ENCODE results near the gene CYP11A1. TPM values are rescaled to one million over a fixed set of nuclear protein-coding genes. Genes with fewer than 3 reads are reported as not detected.

CYP11A1 gene
- total and polyA plus RNA-seq, 2 donors (not counting 1 experiment from before 2014, with no cell fraction given), result not detected

DNA sequence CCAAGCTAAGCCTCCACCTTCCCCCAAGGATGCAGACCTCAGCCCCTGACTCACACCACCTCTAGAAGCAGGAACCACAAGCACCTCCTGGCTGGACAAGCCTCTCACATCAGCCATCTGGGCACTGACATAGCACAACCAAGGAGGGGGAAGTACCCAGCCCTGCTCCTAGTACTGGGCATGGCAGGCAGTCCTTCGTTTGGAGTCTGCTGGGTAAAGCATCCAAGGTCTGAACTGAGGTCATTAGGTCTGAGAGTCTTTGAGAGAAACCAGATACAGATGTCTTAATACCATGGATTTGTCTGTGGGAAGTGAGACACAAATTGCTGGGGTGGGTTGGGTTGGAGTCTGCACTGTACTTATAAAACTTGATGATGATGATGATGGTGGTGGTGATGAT is 69.6 kb downstream of the CYP11A1 start:
- intact Hi-C loops (cut with micrococcal nuclease), result no loop called here
- Histone ChIP-seq H3K4me3 (ENCODE audit: control extremely low read depth in 1 of 5, extremely low read depth in 1 of 5, insufficient read depth in 1 of 5, low read depth in 2 of 5, low read length in 4 of 5) (no peak overlapping the region), H3K79me2 (ENCODE audit: control insufficient read depth, insufficient read depth, low read length) (no peaks in the 10 kb centered on the region), H3K36me3 (replicated peaks in 1 of 2; ENCODE audit: control extremely low read depth in 1 of 2, control insufficient read depth in 1 of 2, extremely low read depth in 1 of 2, insufficient read depth in 2 of 2, low read length in 1 of 2) (no peaks in the 10 kb centered on the region), H3K9ac (ENCODE audit: low read length) (no peak overlapping the region), H3K4me1 (ENCODE audit: control insufficient read depth in 2 of 2, insufficient read depth in 2 of 2, low read length in 2 of 2) (no peaks in the 10 kb centered on the region), H3K27me3 (replicated peaks in 1 of 4; ENCODE audit: control extremely low read depth in 1 of 4, control insufficient read depth in 3 of 4, insufficient read depth in 4 of 4, low read length in 3 of 4) (peaks cover 0 to 25% (median 4%) of the 10 kb centered on the region in 4 experiments), H2AFZ (ENCODE audit: insufficient read depth, low read depth, low read length, poor library complexity, severe bottlenecking) (no peak overlapping the region), H4K20me1 (ENCODE audit: control insufficient read depth, insufficient read depth, low read length, poor library complexity, severe bottlenecking) (no peaks in the 10 kb centered on the region), H3K9me3 (ENCODE audit: control extremely low read depth in 1 of 3, control insufficient read depth in 2 of 3, insufficient read depth in 1 of 3, low read length in 2 of 3) (peaks cover 0 to 2% (median 0%) of the 10 kb centered on the region in 3 donors), H3K4me2 (replicated peaks; ENCODE audit: low read depth, low read length, poor library complexity, severe bottlenecking) (no peak overlapping the region), H3K27ac (ENCODE audit: low read length in 2 of 2) (no peak overlapping the region)
- Mint-ChIP-seq H3K4me3 (no peak overlapping the region), H3K4me1 (no peaks in the 10 kb centered on the region), H3K9me3 (ENCODE audit: insufficient read depth) (no peaks in the 10 kb centered on the region), H3K27ac (no peak overlapping the region), H3K27me3 (peaks cover 52% of the 10 kb centered on the region)
- ATAC-seq (ENCODE audit: low read depth), result no peak
- DNase-seq, result no peak
- ChIA-PET POLR2A (no interaction called here), CTCF (interaction anchor here (0.6 kb wide), 1 partner anchor 239 kb away, joined by 3 read pairs; no protein-coding TSS in a partner anchor)
- TF ChIP-seq EZH2 (IDR thresholded peaks at IDR 0.05; ENCODE audit: borderline replicate concordance, insufficient read depth, low read depth, low read length, poor library complexity, severe bottlenecking), result no peak
- TF ChIP-seq, protein P1, sequence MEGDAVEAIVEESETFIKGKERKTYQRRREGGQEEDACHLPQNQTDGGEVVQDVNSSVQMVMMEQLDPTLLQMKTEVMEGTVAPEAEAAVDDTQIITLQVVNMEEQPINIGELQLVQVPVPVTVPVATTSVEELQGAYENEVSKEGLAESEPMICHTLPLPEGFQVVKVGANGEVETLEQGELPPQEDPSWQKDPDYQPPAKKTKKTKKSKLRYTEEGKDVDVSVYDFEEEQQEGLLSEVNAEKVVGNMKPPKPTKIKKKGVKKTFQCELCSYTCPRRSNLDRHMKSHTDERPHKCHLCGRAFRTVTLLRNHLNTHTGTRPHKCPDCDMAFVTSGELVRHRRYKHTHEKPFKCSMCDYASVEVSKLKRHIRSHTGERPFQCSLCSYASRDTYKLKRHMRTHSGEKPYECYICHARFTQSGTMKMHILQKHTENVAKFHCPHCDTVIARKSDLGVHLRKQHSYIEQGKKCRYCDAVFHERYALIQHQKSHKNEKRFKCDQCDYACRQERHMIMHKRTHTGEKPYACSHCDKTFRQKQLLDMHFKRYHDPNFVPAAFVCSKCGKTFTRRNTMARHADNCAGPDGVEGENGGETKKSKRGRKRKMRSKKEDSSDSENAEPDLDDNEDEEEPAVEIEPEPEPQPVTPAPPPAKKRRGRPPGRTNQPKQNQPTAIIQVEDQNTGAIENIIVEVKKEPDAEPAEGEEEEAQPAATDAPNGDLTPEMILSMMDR (IDR thresholded peaks at IDR 0.05), result no peak
- WGBS (ENCODE audit: insufficient coverage), result 17% methylated on average over 1 of the region's 1 CpG

DNA sequence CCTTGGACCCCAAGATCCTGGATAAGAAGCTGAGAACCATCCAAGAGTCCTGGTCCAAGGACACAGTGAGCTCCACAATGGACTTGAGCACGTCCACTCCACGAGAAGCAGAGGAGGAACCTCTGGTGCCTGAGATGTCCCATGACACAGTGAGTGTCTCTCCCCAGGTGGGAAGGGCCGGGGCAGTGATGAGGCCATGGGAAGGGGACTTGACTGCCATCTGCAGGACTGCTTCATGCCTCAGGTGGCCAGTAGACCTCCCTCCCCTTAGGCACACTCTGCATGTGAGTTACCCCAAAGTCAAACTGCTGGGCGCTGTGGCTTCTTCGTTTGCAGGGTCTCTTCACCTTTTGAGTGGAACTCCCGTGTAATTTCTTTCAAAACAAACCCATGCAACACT is 71.6 kb downstream of the CYP11A1 start:
- H3K4me3 ChIP-seq (ENCODE audit: control extremely low read depth in 1 of 5, extremely low read depth in 1 of 5, insufficient read depth in 1 of 5, low read depth in 2 of 5, low read length in 4 of 5), result no peak overlapping the region
- DNase-seq, result no peak
- Mint-ChIP-seq H3K27me3 (peaks cover 49% of the 10 kb centered on the region), H3K27ac (no peak overlapping the region), H3K4me3 (no peak overlapping the region), H3K9me3 (ENCODE audit: insufficient read depth) (no peaks in the 10 kb centered on the region), H3K4me1 (no peaks in the 10 kb centered on the region)
- TF ChIP-seq EZH2 (IDR thresholded peaks at IDR 0.05; ENCODE audit: borderline replicate concordance, insufficient read depth, low read depth, low read length, poor library complexity, severe bottlenecking), result no peak
- TF ChIP-seq, protein P1 (IDR thresholded peaks at IDR 0.05), result no peak
- H3K79me2 ChIP-seq (ENCODE audit: control insufficient read depth, insufficient read depth, low read length), result no peaks in the 10 kb centered on the region
- H3K36me3 ChIP-seq (replicated peaks in 1 of 2; ENCODE audit: control extremely low read depth in 1 of 2, control insufficient read depth in 1 of 2, extremely low read depth in 1 of 2, insufficient read depth in 2 of 2, low read length in 1 of 2), result no peaks in the 10 kb centered on the region
- no peaks in the 10 kb centered on the region for H4K20me1 ChIP-seq (ENCODE audit: control insufficient read depth, insufficient read depth, low read length, poor library complexity, severe bottlenecking)
- H3K27ac ChIP-seq (ENCODE audit: low read length in 2 of 2), result no peak overlapping the region
- ChIA-PET CTCF (no interaction called here), POLR2A (no interaction called here)
- no peaks in the 10 kb centered on the region for H3K4me1 ChIP-seq (ENCODE audit: control insufficient read depth in 2 of 2, insufficient read depth in 2 of 2, low read length in 2 of 2)
- H2AFZ ChIP-seq (ENCODE audit: insufficient read depth, low read depth, low read length, poor library complexity, severe bottlenecking), result no peak overlapping the region
- no peak overlapping the region for H3K9ac ChIP-seq (ENCODE audit: low read length)
- ATAC-seq (ENCODE audit: low read depth), result no peak
- peaks cover 0 to 37% (median 7%) of the 10 kb centered on the region in 4 experiments for H3K27me3 ChIP-seq (replicated peaks in 1 of 4; ENCODE audit: control extremely low read depth in 1 of 4, control insufficient read depth in 3 of 4, insufficient read depth in 4 of 4, low read length in 3 of 4)
- H3K4me2 ChIP-seq (replicated peaks; ENCODE audit: low read depth, low read length, poor library complexity, severe bottlenecking), result no peak overlapping the region
- intact Hi-C loops (cut with micrococcal nuclease), result no loop called here
- WGBS (ENCODE audit: insufficient coverage), result 55% methylated on average over 6 of the region's 6 CpGs
- peaks cover 0 to 14% (median 0%) of the 10 kb centered on the region in 3 donors for H3K9me3 ChIP-seq (ENCODE audit: control extremely low read depth in 1 of 3, control insufficient read depth in 2 of 3, insufficient read depth in 1 of 3, low read length in 2 of 3)

Data from B cell (primary cell).